ENCODE data around the gene NPTXR. TPM values are rescaled to one million over a fixed set of nuclear protein-coding genes. Genes with fewer than 3 reads are reported as not detected.

The NPTXR gene
- total RNA-seq, 1 donor from 2014 or later: 9.3 TPM

DNA sequence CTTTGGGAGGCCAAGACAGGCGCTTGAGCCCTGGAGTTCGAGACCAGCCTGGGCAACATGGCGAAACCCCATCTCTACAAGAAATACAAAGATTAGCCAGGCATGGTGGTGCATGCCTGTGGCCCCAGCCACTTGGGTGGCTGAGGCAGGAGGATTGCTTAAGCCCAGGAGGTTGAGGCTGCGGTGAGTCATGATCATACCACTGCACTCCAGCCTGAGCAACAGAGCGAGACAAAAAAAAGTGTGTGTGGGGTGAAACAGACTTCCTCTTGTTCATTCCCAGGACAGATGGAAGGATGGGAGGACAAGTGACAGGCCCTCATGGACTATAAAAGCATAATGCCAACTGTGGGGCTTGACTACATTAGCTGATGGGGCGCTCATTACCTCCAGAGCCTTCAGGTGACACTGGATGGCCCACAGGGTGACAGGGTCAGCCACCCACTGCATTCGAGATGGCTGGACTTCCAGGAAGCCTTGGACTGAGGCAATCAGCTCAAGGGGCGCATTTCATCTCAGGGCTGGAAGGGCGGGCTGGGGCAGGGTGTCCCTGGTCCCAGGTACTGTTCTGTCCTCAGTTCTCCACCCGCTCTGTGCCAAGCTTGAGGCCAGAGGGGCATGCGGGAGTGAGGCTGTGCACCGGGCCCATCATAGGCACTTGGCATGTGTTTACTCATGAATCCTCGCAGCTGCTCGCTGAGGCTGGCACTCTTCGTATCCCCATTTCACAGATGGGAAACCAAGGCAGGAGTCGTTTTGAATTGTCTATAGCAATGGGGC lies 12.5 kb downstream of the NPTXR start:
- DNase-seq (ENCODE audit: low read depth, low spot score): no peak
- TF ChIP-seq, protein P1, sequence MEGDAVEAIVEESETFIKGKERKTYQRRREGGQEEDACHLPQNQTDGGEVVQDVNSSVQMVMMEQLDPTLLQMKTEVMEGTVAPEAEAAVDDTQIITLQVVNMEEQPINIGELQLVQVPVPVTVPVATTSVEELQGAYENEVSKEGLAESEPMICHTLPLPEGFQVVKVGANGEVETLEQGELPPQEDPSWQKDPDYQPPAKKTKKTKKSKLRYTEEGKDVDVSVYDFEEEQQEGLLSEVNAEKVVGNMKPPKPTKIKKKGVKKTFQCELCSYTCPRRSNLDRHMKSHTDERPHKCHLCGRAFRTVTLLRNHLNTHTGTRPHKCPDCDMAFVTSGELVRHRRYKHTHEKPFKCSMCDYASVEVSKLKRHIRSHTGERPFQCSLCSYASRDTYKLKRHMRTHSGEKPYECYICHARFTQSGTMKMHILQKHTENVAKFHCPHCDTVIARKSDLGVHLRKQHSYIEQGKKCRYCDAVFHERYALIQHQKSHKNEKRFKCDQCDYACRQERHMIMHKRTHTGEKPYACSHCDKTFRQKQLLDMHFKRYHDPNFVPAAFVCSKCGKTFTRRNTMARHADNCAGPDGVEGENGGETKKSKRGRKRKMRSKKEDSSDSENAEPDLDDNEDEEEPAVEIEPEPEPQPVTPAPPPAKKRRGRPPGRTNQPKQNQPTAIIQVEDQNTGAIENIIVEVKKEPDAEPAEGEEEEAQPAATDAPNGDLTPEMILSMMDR (conservative IDR thresholded peaks at IDR 0.05): no peak

DNA sequence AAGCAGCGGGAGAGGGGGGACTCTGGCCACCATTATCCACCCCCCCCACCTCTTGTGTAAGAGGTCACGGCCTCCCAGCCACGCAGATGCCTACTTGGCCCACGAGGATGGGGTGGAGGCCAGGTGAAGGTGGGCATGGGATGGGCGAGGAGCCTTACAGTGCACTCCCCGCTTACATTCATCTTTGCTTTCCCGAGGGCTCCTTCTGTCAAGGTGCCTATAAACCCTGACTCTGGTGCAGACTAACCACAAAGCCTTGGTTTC lies 13.1 kb downstream of the NPTXR start:
- TF ChIP-seq, protein P1 (conservative IDR thresholded peaks at IDR 0.05): no peak
- no peaks in the 10 kb centered on the region for H3K4me1 Mint-ChIP-seq
- DNase-seq (ENCODE audit: low read depth, low spot score): no peak
- H3K9me3 Mint-ChIP-seq: no peaks in the 10 kb centered on the region
- H3K36me3 Mint-ChIP-seq (ENCODE audit: low read depth): no peaks in the 10 kb centered on the region
- no peak overlapping the region for H3K27ac Mint-ChIP-seq (ENCODE audit: unreplicated experiment)
- H3K27me3 Mint-ChIP-seq (ENCODE audit: low read depth): peaks cover 13% of the 10 kb centered on the region
- no peak overlapping the region for H3K4me3 Mint-ChIP-seq

More for the DNA sequence above, 12.5 kb downstream of the NPTXR start:
- no peak overlapping the region for H3K27ac Mint-ChIP-seq (ENCODE audit: unreplicated experiment)
- peaks cover 19% of the 10 kb centered on the region for H3K27me3 Mint-ChIP-seq (ENCODE audit: low read depth)
- no peaks in the 10 kb centered on the region for H3K9me3 Mint-ChIP-seq
- H3K36me3 Mint-ChIP-seq (ENCODE audit: low read depth): no peaks in the 10 kb centered on the region
- H3K4me1 Mint-ChIP-seq: no peaks in the 10 kb centered on the region
- H3K4me3 Mint-ChIP-seq: no peak overlapping the region

DNA sequence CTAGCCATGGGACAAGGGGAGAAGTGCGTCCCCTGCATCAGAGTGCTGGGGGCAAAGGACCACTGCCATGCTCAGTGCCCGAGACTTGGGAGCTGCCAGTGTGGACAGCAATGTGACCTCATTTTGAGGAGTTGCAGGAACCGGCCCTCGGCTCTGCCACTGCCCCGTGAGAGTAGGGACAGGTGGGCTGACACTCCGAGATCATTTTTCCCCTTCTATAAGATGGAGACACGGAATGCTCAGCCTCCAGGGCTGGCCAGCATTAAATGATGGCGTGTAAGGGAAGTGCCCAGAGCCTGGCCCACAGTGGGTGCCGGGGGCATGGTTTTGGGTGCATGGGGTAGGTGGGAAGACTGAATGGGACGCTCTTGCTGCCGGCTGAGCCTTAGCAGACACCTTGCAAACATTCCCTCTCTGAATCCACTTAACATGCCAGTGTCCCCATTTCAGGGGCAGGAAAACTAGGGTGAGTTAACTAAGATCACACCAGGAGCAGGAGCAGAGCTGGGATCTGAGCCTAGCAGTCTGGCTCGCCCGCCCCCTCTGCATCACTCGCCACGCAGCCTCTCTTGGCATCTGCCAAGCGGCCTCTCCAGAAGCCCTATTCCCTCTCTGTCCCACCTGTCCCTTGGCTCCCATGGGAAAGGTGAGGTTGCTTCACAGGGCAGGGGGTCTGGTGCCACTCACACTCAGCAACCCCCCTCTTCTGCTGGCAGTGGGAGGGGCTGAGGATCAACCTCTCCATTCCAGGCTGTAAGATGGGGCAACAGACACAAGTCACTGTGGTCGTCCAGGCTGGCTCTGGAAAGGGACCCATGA lies 13.6 kb downstream of the NPTXR start:
- no peak overlapping the region for H3K27ac Mint-ChIP-seq (ENCODE audit: unreplicated experiment)
- peaks cover 10% of the 10 kb centered on the region for H3K27me3 Mint-ChIP-seq (ENCODE audit: low read depth)
- H3K4me3 Mint-ChIP-seq: no peak overlapping the region
- no peaks in the 10 kb centered on the region for H3K4me1 Mint-ChIP-seq
- no peaks in the 10 kb centered on the region for H3K36me3 Mint-ChIP-seq (ENCODE audit: low read depth)
- DNase-seq (ENCODE audit: low read depth, low spot score): no peak
- TF ChIP-seq, protein P1 (conservative IDR thresholded peaks at IDR 0.05): no peak
- no peaks in the 10 kb centered on the region for H3K9me3 Mint-ChIP-seq

DNA sequence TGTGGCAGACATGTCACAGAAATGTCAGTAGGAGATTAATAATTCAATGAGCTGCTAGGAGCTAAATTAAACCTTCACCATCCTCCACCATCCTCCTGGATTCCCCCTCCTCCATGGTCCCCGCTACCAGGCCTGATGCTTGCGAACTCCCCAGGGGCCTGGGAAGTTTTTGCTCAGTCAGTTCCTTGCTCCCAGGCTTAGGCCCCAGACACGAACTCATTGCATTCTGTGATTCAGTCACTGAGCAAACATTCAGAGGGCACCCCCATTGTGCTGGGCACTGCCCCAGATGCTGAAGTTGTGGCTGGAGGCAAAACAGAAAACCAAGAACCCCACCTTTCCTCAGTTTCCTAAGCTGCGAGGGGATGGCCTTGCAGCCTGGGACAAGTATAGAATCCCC lies 14.3 kb downstream of the NPTXR start:
- Mint-ChIP-seq H3K36me3 (ENCODE audit: low read depth) (no peaks in the 10 kb centered on the region), H3K27ac (ENCODE audit: unreplicated experiment) (no peak overlapping the region), H3K27me3 (ENCODE audit: low read depth) (peaks cover 7% of the 10 kb centered on the region), H3K9me3 (no peaks in the 10 kb centered on the region), H3K4me3 (no peak overlapping the region), H3K4me1 (peaks cover 1% of the 10 kb centered on the region)
- DNase-seq (ENCODE audit: low read depth, low spot score): no peak
- TF ChIP-seq, protein P1 (conservative IDR thresholded peaks at IDR 0.05): no peak

DNA sequence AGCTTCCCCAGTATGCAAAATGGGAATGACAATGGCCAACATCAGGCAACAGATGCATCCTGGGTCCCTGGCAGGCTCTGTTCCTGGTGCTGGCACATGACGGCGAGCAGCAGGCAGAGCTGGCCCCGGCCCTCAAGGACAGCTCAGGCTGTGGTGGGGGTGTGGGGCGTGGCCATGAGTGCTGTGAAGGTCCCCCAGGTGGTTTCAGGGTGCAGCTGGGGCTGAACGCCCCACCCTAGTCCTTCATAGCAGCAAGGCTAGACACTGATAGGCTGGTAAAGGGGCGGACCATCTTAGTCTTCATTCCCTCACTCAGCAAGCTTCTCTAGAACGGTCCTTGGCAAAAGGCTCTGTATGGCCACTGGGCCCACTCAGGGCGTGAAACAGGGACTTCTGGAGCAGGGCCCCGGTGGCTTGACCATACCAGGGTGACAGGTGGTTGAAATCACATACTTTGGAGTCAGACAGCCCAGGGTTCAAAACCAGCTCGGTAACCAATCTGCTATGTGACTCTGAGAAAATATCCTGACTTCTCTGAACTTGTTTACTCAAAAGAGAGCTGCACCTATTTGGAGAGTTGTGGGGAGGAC lies 15.1 kb downstream of the NPTXR start:
- Mint-ChIP-seq H3K9me3 (no peaks in the 10 kb centered on the region), H3K4me1 (peaks cover 4% of the 10 kb centered on the region), H3K4me3 (no peak overlapping the region), H3K36me3 (ENCODE audit: low read depth) (no peaks in the 10 kb centered on the region), H3K27ac (ENCODE audit: unreplicated experiment) (no peak overlapping the region), H3K27me3 (ENCODE audit: low read depth) (peaks cover 5% of the 10 kb centered on the region)
- no peak for DNase-seq (ENCODE audit: low read depth, low spot score)
- TF ChIP-seq, protein P1 (conservative IDR thresholded peaks at IDR 0.05): no peak
